Epidermal melanocyte (primary cell): ENCODE data around the gene GRIK3.

Experiments used
- DNase-seq: peaks from one replicate; pipeline ENCODE4 v3.0.0; 2011; ENCODE audit warnings: low spot score; ENCODE audit not compliant: insufficient read length

The GRIK3 gene

DNA sequence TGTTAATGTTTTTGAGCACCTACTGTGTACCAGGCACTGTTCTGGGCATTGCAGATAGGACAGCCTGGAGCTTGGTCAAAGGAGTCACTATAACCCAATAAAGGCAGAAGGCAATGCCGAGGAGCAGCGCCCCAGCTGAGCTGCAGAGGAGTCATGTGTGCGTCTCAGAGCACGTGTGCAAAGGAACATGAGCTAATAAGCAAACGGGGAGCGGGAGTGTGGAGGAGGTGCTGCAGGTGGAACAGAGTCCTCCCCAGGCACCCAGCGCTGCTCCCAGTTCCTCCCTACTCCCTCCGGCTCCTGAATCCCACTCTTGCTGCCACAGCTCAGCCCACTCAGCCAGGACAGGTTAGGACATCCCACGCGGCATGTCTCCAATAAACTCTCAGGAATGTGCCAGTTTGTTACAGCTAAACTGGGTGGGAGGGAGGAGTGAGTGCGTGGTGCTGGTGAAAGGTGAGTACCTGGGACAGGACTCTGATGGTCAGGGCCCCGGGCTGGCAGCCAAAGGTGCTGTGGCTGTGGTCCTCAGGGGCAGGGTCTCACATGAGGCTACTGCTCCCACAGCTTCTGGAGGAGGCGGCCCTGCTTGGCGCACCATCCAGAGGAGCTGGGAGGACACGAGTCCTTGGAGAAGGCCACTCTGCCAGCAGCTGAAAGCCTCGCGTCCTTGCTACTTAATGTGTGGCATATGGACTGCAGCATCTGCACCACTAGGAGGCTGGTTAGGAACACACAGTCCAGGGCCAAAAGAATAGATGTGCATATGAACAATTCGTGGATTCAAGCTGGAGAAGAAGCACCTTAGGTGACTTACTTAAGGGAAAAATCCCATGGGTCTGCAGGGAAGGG, 52.3 kb downstream of the GRIK3 start:
- no peak for DNase-seq

DNA sequence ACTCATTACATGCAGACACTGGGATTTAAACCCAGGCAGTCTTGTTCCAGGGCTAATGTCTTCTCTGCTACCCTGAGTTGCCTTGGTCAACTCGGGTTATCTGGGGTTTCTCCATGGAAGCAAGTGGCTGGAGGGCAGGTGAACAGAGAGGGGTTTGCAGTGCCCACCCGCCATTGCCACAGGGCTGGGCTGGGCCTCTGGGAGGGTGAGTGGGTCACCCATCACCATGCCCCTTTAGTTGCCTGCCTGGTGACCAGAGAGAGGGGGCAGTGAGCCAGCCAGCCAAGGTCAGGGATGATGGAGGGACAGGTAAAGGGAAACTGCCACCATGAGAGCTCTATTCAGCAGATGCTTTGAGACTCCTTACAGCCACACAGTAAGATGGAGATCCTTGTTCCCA, 53.2 kb downstream of the GRIK3 start:
- no peak for DNase-seq

DNA sequence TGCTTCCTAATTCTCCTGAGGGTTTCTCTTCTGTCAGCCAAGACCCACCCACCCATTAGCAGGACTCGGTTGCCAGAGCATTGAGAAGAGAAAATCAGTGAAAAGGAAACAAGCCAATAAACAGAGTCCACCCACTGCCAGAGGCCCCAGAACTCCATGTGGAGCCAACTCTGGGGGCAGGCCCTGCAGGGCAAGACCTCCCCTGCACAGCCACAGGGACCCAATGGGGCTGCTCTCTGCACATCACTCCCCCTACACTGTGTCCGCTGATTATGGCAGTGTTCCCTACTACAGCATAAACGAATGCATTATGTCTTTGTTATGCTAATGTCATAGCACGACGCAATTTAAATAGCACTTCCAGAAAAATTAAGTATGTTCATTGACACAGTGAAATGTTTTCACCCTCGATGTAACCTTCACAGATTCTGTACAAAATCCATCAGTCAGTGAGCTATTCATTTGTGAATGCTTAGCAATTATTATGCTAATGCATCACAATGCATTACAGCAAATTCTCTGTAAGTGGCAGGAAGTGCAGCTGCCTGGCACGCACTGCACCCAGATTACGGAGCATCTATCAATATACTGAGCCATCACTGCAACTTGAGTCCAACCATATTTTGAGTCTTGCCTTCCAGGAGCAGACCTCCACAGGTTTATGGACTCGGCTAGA, 56.4 kb downstream of the GRIK3 start:
- DNase-seq, result no peak

DNA sequence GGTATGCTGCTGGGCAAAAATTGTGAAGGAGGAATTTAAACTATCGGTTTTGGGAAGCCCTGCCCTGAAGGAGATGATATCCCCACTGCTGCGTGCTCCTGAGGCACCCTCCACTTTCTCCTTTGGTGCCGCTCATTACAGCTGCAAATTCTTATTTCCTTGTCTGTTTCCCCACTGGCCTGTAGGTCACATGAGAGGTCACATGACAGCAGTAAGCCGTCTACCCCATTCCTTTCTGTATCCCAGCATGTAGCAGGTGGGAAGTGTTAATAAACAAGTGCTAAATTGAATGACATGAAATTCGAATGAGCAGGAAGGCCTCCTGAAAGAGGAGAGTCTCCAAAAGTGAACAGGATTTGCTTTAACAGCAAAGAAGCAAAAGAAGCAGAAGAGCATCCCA, 58.7 kb downstream of the GRIK3 start:
- DNase-seq, result no peak

DNA sequence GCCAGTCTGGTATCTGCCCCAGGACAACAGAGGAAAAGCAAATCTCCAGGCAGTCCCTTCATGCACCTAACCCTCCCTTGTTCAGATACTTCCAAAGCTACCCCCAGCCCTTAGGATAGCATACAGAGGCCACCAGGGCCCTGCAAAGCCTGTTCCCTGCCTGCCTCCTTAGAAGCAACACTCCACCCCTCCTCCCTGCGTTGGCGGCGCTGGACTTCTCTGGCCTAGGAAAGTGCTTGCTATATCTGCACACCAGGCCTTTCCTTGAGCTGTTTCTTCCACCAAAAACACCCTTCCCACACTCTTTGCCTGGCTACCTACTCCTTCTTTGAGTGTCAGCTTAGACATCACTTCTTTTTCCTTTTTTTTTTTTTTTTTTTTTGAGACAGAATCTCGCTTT, 61.3 kb downstream of the GRIK3 start:
- DNase-seq, result no peak

DNA sequence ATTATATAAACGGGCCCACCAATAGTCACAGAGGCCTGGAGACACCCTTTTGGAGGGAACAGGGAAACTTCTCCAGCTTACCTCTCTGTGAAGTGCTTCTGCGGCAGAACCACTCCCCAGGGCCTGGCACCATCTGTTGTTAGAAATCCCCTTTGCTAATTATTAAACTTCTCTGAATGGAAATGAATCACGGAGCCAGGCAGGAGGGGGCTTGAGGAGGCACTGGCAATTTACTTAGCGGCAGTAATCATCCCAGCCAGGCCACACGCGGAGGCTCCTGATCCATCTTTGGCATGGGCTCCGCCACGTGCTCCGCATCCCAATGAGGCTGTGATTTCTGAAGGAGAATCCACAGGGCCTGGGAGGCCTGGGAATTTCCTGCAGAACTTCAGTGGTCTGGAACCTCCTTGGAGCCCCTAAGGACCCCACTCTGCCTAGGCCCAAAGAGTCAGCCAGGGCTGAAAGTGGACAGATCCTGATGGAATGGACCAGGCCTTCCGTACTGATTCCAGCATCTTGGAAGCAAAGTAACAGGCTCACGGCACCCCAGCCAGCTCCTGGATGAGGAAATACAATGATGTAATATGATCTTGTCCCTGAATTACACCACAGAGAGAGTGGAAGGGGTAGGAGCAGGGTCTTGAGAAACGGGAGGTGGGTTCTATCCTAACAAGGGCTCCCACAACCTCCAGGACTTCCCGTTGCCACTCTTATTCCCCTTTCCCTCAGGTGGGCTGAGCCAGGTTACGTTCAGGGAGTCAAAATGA, 62.3 kb downstream of the GRIK3 start:
- no peak for DNase-seq

DNA sequence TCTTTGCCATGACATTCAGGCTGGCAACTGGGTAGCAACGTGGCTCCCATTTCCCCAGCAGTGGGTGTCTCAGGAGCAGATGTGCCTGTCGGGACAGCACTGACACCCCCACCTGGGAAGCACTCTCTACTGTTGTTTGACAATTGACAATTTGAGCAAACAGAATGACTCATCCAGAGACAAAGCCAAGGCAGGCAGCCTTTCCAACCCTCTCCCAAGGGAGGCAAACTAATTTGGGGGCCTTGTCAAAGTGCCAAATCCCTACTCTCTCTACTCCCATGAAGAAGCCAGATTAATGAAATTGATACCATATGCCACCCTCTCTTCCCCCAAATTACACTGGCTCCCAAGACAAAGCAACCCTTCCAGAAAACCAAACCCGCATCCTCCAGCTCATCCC, 65.6 kb downstream of the GRIK3 start:
- DNase-seq, result no peak

DNA sequence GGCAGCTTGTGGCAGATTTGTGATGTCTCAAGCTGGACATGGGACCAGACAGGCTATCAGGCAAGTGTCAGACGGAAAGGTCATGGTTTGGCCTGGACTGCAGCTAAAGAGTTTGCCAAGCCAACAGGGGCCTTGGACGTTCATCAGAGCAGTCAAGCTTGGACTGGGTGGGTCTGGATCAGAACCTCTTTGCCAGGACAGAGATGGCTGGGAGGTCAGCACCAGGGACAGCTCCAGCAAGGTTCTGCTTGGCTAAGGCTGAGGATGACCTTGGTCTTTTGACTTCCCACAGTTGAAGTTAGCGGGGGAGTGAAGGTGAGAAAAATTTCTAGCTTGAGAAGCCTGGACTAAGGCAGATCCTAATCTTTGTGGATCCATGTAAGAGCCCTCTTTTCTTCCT, 68.1 kb downstream of the GRIK3 start:
- no peak for DNase-seq

DNA sequence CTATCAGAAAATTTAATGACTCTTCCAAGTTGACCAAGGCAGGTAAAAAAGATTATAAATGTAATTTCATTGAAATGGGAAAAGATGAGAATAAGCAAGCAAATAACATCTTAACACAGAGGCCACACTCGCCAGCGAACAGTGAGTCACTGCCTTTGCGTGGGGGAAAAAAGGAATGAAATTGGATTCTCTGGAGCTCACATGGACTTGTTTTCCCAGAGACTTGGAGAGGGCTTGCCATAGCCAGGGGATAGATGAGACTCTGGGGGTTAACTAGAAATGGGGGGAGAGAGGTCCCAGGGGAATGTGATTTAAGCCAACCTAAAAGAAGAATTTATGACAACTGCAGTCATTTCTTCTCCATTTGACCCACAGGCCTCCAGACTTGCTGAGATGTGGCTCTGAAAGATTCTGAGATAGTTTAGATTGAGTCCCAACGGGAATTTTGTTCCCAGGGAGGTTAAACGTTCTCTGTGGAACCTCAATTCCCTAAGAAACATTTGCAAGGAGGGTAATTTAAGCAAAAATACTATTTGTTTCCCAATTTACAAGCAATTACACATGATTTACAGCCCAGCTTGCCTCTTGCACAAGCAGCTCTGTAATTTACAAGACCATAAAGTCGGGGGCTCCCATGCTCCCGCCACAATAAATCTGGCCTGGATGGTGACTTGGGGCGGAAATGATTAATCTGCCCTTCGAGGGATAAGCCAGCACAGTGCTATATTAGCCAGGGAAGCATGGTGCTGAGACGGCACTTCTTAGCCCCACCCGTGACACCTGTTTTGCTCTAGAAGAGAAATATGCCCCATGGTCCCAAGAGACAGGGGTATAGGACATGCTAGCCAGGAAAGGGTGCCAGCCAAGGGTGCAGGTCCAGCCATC, 68.8 kb downstream of the GRIK3 start:
- no peak for DNase-seq

DNA sequence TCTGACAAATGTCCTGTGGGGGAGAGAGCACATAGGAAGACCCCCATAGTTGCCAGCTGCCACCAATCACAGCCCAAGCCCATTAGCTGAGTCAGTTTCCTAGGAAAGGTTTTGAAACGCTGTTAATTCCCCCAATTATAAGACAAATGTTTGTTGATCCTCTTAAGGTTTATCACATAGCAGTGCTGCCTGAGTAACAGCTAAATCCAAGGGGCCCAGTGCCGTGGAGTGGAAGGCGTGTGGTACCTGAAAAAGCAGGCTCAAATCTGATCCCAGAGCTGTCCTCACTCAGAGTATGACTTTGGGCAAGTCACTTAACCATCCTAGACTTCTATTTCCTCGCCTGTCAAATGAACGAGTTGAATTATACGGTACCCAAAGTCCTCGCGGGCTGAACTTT, 69.5 kb downstream of the GRIK3 start:
- DNase-seq, result no peak

DNA sequence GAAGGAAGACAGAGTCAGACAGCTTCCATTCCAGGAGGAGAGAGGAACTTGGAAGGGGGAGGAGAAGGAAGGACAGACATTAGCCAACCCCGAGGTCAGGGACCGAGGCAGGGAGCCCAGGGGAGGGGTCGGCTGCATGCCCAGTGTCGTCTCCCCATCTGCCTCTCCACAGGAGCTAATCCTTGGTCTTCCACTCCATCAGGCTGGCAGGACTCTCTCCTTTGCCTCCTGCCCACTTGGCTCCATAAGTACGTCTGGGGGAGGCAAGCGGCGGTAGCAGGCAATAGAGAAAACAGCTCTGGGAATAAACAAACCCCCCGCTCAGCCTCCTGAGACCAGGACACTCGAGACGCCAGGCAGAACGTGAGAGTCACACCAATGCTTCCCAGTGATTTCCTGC, 71.3 kb downstream of the GRIK3 start:
- no peak for DNase-seq

DNA sequence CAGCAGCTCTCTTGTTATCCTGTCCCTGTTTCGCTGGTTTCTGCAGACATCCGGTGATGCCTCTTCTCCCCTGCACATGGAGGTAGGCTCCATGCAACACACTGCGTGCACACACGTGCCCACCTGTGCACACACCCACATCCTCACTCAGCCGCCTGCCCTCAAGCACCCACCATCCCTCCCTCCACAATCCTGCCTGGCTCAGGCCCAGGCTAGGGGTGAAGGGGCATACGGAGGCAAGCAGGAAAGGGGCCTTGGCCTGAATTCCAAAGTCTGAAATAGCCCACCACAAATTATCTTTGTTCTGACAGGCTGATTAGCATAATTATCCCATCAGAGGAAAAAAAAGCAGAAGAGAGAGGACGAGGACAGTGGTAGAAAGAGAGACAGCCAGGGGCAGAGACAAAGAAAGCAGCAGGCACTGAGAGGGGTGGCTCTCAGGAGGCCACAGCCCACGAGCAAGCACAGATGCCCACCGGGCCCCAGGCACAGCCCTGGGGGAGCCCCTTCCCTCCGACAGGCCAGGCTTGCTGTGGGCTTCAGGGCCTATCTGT, 73.2 kb downstream of the GRIK3 start:
- no peak for DNase-seq

DNA sequence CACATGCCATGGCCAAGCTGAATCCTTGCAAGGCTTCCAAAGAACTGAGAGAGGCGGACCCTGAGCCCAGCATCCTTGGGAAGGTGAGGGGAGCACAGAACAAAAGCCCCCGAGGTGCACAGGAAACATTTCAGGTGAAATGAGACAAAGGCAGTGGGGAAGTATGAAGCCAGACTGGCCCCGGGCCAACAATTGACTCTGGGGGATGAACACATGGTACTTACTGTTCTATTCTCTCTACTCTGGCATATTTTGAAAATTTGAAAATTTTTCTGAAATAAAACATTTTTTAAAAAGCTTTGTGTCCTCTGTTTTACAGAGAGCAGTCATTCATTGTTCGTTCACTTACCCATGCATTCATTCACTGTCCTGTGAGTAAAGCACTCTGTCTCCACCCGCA, 77.7 kb downstream of the GRIK3 start:
- DNase-seq, result no peak

DNA sequence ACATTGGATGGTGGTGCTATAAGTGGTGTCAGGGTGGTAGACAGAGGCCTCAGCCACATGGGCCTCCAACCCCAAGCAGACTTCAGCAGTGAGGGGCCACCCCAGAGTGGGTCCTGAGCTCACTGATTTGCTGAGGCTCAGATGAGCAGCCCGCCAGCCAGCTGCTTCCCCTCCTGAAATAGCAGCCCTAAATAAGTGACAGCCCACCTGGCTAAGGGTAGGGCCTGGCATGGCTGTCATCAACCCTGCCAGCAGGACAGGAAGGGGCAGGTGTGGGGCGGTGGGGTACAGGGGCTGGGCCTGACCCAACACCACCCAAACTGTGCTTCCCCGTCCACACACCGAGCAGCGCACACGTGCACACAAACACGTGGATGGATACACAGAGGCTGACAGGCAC, 79.3 kb downstream of the GRIK3 start:
- DNase-seq, result no peak

DNA sequence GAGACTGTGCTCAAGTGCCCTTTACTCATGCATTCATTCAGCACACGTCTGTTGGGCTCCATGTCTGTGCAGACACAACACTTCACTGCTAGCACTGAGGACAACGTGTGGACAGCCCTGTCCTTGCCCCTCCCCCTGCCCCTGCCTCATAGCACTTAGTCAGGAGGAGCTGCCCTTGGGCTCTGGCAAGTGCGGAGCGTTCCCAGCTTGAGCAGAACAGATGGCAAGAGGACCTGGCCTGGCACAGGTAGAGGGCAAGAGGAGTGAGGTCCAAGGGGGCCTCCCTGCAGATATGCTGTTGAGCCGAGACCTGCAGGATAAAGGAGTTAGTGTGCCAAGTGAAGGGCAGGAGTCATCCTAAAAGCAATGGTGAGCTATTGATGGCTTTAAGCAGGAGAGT, 81.3 kb downstream of the GRIK3 start:
- DNase-seq, result no peak

DNA sequence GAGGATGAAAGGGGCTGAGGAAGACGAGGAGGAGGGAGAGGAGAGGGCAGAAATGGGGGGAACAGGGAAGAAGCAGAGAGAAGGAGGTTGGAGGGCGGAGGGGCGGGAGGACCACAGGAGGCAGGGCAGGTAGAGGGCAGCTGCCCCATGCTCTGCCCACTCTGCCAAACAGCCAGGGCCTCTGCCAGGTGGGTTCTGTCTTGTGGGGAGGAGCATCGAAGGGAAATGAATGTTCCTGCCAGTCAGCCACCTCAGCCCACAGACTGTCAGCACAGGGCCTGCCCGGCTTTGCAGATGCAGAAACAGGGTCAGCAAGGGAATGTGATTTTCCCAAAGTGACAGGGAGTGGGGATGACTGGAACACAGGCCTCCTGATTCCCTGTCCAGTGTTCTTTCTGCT, 82.6 kb downstream of the GRIK3 start:
- no peak for DNase-seq

DNA sequence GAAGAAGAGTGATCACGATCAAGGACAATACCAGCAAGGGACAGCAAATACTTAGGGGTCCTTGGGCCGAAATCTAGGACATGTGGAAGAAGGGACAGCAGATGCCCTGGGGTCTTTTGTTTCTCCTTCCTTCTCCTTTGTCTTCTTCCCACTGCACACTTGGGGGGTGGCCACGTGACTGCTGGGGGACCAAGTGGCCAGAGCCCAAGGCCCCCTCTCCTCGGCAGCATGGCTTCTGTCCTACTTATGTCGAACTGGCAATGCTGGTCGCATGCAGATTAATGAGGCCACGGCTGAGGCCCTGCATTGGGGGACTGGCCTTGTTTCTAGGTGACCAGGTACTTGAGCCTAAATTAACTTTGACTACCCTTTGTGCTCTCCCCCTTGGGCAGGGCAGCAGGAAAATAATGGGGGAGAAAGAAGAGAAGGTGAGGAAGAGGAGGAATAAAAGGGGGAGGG, 83.0 kb downstream of the GRIK3 start:
- no peak for DNase-seq

DNA sequence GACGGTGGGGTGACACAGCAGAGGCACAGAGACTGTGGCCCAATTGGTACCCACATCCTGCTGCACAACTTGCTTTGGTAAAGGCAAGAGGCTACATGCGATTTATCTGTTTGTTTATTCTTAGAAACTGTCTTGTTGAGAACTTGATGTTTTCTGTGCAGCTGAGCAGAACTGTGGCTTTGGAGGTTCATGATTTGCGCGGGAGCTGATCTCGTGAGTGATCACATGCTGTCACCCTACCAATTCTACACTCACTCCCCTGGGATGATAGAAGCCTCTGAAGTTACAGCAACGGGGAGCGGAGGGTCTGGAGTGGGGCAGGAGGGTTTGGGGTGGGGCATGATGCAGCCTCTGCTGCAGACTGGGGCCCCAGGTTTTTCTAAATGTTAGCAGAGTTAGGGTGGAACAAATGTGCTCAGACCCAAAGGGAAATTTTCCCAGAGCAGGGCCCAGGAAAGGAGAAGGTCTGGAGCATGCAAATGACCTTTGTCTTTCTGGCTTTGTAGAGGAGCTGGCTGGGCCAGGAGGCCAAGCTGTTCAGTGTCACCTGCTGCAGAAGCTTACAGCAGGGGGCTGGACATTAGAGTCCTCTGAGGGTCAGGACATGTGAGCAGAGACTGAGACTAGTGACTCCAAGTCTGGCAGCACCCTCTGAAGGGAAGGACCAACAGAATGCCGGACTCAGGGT, 83.6 kb downstream of the GRIK3 start:
- DNase-seq, result no peak

DNA sequence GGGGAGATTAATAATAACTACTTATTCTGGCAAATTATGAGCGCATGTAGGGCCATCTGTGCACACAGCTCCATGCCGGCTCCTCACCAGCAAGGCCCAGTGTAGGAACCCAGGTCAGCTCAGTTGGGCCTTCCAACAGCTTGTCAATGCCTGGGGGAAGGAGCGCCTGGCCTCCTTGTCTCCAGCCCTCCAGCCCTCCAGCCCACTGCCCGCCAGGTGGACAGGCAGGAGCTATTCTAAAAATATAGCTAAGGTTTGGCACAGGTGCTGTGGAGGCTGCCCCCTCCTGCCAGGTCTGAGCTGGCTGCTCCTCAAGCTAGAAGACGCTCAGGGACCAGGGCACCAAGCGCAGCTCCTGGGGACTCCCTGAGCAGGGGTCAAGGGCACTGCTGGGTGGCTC, 85.7 kb downstream of the GRIK3 start:
- DNase-seq, result no peak

DNA sequence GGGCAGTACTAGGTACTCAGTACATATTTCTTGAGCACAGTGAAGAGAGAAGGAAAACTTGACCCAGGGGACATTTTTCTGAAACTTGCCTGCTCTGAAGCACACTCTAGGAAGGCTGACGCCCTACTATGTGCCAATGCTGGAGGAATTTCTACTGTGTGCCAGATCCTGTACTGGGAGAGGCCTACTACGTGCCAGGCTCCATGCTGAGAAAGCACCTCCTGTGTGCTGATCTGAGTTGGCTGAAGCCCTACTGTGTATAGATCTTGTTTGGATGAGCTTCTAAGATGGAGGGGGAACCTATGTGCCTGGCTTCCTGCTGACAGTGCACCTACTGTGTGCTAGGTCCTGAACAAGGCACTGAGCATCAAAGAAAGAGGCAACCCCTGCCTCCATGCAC, 86.2 kb downstream of the GRIK3 start:
- no peak for DNase-seq
